ENCODE data around the gene CD63.

Gene CD63

GRCh38 chr12:55715833-55716581, 12.8 kb downstream of the CD63 start, which contains the start of gene BLOC1S1:
Gene BLOC1S1 (plus strand): TSS chr12:55716046. CDS start chr12:55716052, 6 bp downstream.
- in situ Hi-C loops (cut with HindIII; ENCODE audit: low pct_unique_long_range_greater_than_20kb, low sequenced_read_pairs): no loop called here
- TF ChIP-seq JUND (IDR thresholded peaks at IDR 0.05; ENCODE audit: low read depth): no peak
- DNase-seq (ENCODE audit: low read depth in 1 of 2, low spot score in 1 of 2): peak; percentile 95 to 98

GRCh38 chr12:55715169-55715764, 13.5 kb downstream of the CD63 start:
- in situ Hi-C loops (cut with HindIII; ENCODE audit: low pct_unique_long_range_greater_than_20kb, low sequenced_read_pairs): no loop called here
- DNase-seq (ENCODE audit: low read depth in 1 of 2, low spot score in 1 of 2): no peak
- TF ChIP-seq JUND (IDR thresholded peaks at IDR 0.05; ENCODE audit: low read depth): no peak

- in situ Hi-C loops (cut with HindIII; ENCODE audit: low pct_unique_long_range_greater_than_20kb, low sequenced_read_pairs): no loop called here
- no peak for DNase-seq (ENCODE audit: low read depth in 1 of 2, low spot score in 1 of 2)
- TF ChIP-seq JUND (IDR thresholded peaks at IDR 0.05; ENCODE audit: low read depth): no peak
Observed at GRCh38 chr12:55713721-55714120, 15.1 kb downstream of the CD63 start.

GRCh38 chr12:55712700-55713415, 16.0 kb downstream of the CD63 start:
- DNase-seq (ENCODE audit: low read depth in 1 of 2, low spot score in 1 of 2): no peak
- in situ Hi-C loops (cut with HindIII; ENCODE audit: low pct_unique_long_range_greater_than_20kb, low sequenced_read_pairs): no loop called here

GRCh38 chr12:55711786-55712553, 16.8 kb downstream of the CD63 start:
- TF ChIP-seq JUND (IDR thresholded peaks at IDR 0.05; ENCODE audit: low read depth): no peak
- in situ Hi-C loops (cut with HindIII; ENCODE audit: low pct_unique_long_range_greater_than_20kb, low sequenced_read_pairs): no loop called here
- DNase-seq (ENCODE audit: low read depth in 1 of 2, low spot score in 1 of 2): no peak

More at GRCh38 chr12:55712700-55713415, 16.0 kb downstream of the CD63 start:
- no peak for TF ChIP-seq JUND (IDR thresholded peaks at IDR 0.05; ENCODE audit: low read depth)

GRCh38 chr12:55708695-55709233, 20.0 kb downstream of the CD63 start:
- in situ Hi-C loops (cut with HindIII; ENCODE audit: low pct_unique_long_range_greater_than_20kb, low sequenced_read_pairs): no loop called here
- DNase-seq (ENCODE audit: low read depth in 1 of 2, low spot score in 1 of 2): no peak

GRCh38 chr12:55707841-55708694, 20.7 kb downstream of the CD63 start, which contains the start of gene ITGA7:
Gene ITGA7 (minus strand): TSS chr12:55707904. CDS start chr12:55707682, 222 bp downstream.
- peak; percentile 41 to 85 for DNase-seq (ENCODE audit: low read depth in 1 of 2, low spot score in 1 of 2)
- in situ Hi-C loops (cut with HindIII; ENCODE audit: low pct_unique_long_range_greater_than_20kb, low sequenced_read_pairs): no loop called here
- TF ChIP-seq JUND (IDR thresholded peaks at IDR 0.05; ENCODE audit: low read depth): no peak

More at GRCh38 chr12:55708695-55709233, 20.0 kb downstream of the CD63 start:
- TF ChIP-seq JUND (IDR thresholded peaks at IDR 0.05; ENCODE audit: low read depth): no peak

- no peak for DNase-seq (ENCODE audit: low read depth in 1 of 2, low spot score in 1 of 2)
- no peak for TF ChIP-seq JUND (IDR thresholded peaks at IDR 0.05; ENCODE audit: low read depth)
- in situ Hi-C loops (cut with HindIII; ENCODE audit: low pct_unique_long_range_greater_than_20kb, low sequenced_read_pairs): no loop called here
Observed at GRCh38 chr12:55707219-55707671, 21.6 kb downstream of the CD63 start.

GRCh38 chr12:55706568-55707218, 22.1 kb downstream of the CD63 start:
- no peak for DNase-seq (ENCODE audit: low read depth in 1 of 2, low spot score in 1 of 2)
- no peak for TF ChIP-seq JUND (IDR thresholded peaks at IDR 0.05; ENCODE audit: low read depth)
- in situ Hi-C loops (cut with HindIII; ENCODE audit: low pct_unique_long_range_greater_than_20kb, low sequenced_read_pairs): no loop called here

GRCh38 chr12:55705782-55706402, 22.9 kb downstream of the CD63 start:
- no peak for TF ChIP-seq JUND (IDR thresholded peaks at IDR 0.05; ENCODE audit: low read depth)
- DNase-seq (ENCODE audit: low read depth in 1 of 2, low spot score in 1 of 2): no peak
- in situ Hi-C loops (cut with HindIII; ENCODE audit: low pct_unique_long_range_greater_than_20kb, low sequenced_read_pairs): no loop called here

All from T47D (cell line).